ENCODE measurements around the gene PDCD1LG2.
"Not testable (repeated sequence)": the region's sequence is repeated elsewhere in the genome, so short reads cannot be mapped to it uniquely, and the experiment has no call there.

Gene PDCD1LG2

DNA sequence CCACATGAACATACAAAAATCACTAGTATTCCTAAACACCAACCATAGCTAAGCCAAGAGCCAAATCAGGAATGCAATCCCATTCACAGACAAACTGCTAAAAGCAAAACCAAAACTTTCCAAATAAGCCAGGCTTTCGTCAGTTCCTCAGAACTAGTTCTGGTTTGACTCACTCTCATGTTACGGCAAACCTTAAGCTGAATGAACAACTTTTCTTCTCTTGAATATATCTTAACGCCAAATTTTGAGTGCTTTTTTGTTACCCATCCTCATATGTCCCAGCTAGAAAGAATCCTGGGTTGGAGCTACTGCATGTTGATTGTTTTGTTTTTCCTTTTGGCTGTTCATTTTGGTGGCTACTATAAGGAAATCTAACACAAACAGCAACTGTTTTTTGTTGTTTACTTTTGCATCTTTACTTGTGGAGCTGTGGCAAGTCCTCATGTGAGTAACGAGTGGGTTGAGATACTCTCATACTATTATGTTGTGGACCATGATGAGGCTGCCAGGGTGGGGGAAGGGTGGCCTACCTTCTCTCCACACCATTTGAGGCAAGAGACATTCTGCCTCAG is at the start of gene PDCD1LG2:
TSS of gene PDCD1LG2 (plus strand) at position 172 of the 572 bp plus-strand sequence. CDS start 12,016 bp downstream, outside the sequence.
- DNase-seq (ENCODE audit: low read depth) = no peak

DNA sequence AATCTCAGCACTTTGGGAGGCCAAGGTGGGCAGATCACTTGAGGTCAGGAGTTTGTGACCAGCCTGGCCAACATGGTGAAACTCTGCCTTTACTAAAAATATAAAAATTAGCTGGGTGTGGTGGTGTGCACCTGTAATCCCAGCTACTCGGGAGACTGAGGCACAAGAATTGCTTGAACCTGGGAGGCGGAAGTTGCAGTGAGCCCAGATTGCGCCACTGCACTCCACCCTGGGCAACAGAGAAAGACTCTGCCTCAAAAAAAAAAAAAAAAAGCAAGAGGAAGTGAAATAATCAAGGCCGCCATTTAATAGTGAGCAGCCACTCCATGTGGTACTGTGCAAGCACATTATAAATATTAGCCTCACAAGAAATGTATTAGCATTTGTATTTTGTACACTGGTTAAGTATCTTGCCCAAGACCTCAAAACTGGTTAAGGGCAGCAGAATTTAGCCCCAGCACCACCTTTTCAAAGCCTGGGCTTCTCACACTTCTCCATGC is 45.5 kb upstream of the PDCD1LG2 start:
- not testable (repeated sequence) for DNase-seq (ENCODE audit: low read depth)

GRCh38 chr9:5466005-5466404 is 44.3 kb upstream of the PDCD1LG2 start:
- no peak for DNase-seq (ENCODE audit: low read depth)

GRCh38 chr9:5466766-5467165 is 43.6 kb upstream of the PDCD1LG2 start:
- DNase-seq (ENCODE audit: low read depth) = no peak

- no peak for DNase-seq (ENCODE audit: low read depth)
Measured at GRCh38 chr9:5468850-5469249, 41.5 kb upstream of the PDCD1LG2 start.

GRCh38 chr9:5470122-5470521 is 40.2 kb upstream of the PDCD1LG2 start:
- no peak for DNase-seq (ENCODE audit: low read depth)

- DNase-seq (ENCODE audit: low read depth) = no peak
Measured at GRCh38 chr9:5470816-5471215, 39.5 kb upstream of the PDCD1LG2 start.

GRCh38 chr9:5475611-5476010 is 34.7 kb upstream of the PDCD1LG2 start:
- DNase-seq (ENCODE audit: low read depth) = not testable (repeated sequence)

GRCh38 chr9:5478206-5478605 is 32.1 kb upstream of the PDCD1LG2 start:
- DNase-seq (ENCODE audit: low read depth) = no peak

DNA sequence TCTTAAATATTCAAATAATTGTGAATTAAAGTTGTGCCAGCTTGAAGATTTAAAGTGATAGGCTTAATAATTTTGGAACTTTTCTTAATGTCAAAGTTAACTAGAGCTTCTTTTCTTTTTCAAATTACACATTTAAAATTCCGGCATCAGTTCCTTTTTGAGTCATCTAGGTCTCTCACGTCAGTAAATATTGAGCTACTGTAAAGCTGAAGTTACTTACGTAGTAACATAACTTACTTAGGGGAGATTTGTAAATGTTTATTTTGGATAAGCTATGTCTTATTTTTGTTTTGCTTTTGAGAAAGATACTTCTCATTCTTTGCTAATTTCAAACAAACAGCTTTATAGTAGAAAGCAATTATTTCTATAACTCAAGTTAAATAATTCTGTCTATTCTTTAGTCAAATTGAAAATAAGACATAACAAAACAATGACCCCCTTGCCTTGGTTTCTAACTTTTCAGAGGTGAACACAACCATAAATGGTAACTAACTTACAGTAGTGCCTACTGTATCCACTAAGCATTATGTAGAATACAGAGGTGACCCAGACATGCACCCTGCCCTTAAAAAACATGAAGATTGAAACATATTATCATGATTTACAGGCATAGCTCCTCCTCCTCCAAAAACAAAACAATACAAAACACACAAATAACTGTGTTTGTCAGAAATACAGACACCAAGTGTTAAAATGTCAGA is 30.2 kb upstream of the PDCD1LG2 start:
- DNase-seq (ENCODE audit: low read depth) = no peak

DNA sequence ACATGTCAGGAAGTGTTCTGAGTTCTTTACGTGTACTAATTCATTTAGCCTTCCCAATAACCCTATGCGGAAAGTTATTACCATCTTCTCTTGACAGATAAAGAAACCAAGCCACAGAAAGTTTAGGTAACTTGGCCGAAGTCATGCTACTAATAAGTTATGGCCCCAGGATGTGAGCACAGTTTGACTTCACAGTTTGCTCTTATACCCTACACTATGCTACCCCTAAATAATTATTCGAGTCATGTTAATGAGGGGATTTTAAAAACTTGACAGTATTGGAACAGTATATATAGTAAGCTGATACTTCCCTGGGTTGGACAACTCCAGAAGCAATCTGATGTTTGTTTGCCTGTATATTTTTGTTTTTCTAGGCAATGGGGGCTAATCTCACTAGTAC is 29.4 kb upstream of the PDCD1LG2 start:
- no peak for DNase-seq (ENCODE audit: low read depth)

GRCh38 chr9:5481322-5482040 is 28.9 kb upstream of the PDCD1LG2 start:
- no peak for DNase-seq (ENCODE audit: low read depth)

DNA sequence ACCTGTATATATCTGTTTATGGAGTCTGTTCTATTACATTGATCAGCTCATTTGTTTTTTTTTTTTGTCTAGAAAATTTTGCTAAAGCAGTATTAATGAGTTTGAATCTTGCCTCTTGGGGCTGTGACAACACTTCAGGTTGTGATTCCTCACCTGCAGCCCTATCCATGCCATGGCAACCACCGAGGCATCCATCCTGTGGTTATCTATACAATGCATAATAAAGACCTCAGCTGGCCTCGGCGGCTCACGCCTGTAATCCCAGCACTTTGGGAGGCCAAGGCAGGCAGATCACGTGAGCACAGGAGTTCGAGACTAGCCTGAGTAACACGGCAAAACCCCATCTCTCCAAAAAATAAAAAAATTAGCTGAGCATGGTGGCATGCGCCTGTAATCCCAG is 28.1 kb upstream of the PDCD1LG2 start:
- no peak for DNase-seq (ENCODE audit: low read depth)

- DNase-seq (ENCODE audit: low read depth) = no peak
Measured at GRCh38 chr9:5483306-5483705, 27.0 kb upstream of the PDCD1LG2 start.

- DNase-seq (ENCODE audit: low read depth) = no peak
Measured at GRCh38 chr9:5485378-5486085, 24.8 kb upstream of the PDCD1LG2 start.

DNA sequence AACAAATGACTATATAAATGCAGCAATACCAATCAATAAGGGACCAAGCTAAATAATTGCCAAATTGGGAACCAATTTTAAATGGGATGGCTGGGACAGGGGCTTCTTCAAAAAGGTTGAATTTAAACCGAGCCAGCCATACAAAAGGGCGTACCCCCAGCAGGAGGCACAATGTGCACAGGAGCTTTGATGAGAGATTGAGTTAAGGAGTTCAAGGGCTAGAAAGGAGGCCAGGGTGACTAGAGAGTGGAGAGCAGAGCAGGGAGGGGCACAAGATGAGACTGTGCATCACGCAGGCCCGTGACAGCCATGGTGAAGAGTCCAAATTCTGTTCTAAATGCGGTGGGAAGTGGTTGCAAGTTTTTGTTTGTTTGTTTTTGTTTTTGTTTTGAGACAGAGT is 23.3 kb upstream of the PDCD1LG2 start:
- DNase-seq (ENCODE audit: low read depth) = no peak

- no peak for DNase-seq (ENCODE audit: low read depth)
Measured at GRCh38 chr9:5488221-5489008, 21.9 kb upstream of the PDCD1LG2 start.

DNA sequence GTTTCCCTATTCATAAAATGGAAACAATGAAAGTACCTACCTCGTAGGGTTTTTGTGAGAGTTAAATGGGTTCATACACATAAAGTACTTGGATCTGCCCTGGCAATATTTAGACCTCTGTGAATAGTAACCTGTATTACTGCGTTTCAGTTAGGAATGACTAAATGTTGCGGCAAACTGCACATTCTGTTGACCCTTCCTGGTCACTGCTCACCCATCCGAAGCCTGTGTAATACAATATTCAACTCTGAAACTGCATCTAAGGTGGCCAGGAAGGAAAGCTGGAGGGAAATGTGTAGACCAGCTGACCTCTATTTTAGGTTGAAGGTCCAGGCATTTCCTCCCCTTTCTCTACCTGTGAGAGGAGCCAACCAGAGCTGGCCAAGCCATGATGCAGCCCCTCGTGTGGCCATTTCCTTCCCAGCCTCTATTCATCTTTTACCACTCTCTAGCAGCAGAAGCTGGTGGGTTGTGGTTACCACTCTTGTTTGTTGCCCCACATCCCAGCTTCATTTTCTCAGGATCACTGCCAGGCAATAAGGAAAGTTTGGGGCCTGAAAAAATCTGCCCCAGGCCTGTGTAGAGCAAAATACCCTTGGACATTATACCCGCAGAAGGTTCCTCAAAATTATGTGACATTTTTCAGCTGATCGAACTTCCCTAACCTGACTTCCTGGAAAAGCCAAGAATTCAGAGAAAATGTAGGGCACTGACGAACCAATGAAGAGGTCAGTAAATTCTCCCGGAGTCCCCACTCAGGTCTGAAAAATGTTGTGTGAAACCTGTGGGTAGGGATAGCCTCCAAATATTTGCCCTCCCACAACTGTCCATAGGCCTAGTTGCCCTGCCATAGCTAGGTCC is 20.5 kb upstream of the PDCD1LG2 start:
- no peak for DNase-seq (ENCODE audit: low read depth)

GRCh38 chr9:5492965-5493678 is 17.2 kb upstream of the PDCD1LG2 start:
- no peak for DNase-seq (ENCODE audit: low read depth)
